GM18519 (cell line): Measurements from ENCODE around the gene CCDC134.
"Not testable (repeated sequence)": the region's sequence is repeated elsewhere in the genome, so short reads cannot be mapped to it uniquely, and the experiment has no call there.

ENCODE experiments used
- ATAC-seq: cut with Tn5 transposase; IDR thresholded peaks from one replicate; pipeline ENCODE4 v1.9.1; 2021; ENCODE audit warnings: mild to moderate bottlenecking, moderate library complexity; ENCODE audit not compliant: unreplicated experiment, low FRiP score

Gene CCDC134

DNA sequence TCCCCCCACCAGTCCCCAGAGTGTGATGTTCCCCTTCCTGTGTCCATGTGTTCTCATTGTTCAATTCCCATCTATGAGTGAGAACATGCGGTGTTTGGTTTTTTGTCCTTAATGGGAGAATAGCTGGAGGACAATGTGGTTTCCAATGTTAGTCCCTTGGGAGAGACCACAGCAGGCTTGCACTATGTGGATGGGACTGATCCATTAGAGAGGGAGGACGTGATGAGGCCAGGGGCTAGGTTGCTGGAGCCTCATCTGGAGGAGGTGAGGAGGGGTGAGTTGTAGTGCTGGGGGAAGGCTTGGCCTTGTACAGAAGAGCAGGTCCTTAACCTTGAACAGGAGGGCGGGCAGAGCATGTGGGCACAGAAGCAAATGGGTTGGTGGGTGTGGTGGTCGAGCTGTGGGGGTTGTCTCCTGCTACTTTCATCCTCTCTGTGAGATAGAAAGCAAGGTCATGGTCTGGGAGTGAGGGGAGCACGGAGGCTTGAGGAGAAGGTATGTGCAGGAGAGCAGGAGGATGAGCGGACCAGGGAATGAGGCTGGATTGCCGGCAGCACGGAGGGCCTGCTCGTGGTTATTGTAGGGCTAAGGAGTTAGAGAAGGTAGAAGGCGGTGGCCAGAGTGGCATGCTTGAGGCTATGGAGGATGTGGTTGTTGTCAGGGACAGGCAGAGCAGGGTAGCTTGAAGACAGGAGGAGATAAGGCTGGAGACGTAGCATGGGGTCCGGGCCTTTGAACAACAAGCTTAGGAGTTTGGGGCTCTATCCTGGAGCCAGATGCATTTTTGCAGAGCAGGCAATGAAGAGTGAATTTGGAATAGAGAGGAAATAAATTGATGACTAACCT, 21.2 kb downstream of the CCDC134 start:
- no peak for ATAC-seq

DNA sequence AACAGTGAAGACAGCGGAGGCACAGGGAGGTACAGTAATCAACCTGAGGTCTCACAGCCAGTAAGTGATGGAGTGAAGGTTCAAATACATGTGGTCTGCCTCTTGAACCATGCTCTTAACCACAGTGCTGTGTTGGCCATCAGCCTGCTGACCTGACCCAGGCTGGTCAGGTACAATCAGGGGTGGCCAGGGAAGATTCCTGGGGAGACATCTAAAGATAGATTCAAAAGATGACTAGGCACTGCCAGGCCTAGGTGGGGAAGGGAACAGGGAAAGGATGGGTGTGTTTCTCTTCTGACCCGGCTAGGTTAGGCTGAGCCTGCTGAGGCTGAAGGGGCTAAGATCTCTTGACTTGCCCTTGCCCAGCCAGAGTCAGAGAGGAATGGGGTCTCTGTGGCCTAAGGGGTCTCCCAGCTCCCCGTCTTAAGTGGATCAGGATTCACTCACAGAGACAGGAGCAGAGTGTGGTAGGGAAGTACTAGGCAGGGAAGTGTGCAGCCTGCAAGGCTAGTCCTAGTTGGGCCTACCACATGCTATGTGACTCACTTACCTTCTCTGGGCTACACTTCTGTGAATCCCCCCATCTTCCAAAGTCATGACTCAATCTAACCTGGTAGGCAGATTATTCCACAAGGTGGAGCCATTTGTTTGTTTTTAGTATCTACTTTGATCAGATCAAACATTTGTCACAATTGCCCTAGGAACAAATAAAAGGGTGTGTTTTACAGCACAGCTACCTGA, 22.0 kb downstream of the CCDC134 start:
- ATAC-seq = no peak

DNA sequence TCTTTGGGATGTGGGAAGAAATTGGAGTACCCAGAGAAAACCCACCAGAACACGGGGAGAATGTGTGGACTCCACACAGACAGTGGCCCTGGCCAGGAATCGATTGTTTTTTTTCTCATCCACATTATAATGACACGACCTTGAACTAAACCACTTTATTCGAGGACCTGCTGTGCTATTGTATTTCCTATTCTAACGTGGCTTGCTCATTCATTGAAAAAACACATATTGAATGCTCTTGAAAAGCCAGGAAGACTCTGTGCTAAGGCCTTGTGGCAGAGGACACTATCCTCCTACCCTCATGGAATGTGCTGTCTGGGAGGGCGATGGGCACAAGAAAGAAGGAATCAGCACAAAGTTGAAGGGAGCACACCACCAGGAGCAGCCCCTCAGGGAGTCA, 23.3 kb downstream of the CCDC134 start:
- ATAC-seq = no peak

DNA sequence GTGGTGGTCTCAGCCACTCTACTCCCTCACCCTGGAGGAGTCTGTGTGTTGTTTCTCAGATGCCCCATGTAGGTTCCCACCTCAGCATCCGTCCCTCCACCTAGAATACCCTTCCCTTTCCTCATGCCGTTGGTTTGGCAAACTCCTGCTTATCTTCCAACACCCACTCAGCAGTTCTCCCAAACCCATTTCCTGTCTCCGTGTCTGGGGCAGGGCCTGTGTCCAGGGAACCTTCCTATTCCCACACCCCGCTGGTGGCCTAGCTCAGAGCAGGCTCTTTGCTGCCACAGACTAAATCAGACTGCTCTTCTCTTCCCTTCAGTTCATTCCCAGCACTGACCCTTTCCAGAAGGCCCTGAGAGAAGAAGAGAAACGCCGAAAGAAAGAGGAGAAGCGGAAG, 24.9 kb downstream of the CCDC134 start:
- no peak for ATAC-seq

DNA sequence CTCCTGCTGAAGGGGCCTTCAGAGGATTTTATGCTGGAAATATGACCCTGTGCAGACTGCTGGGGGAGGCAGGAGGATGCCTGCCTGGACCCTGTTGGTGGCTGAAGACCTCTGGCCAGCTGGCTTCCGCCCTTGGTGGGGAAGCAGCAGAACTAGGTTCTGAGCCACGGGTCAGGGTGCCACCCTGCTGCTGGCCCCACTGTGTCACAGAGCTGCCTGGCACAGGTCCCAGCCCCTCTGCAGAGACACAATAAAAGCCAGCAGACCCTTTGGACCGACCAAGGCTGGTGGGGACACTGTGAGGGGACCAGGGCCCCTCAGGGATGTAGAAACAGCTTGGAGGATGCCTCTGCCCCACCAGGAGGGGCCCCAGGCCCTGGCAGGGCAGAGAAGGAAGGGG, 25.5 kb downstream of the CCDC134 start:
- no peak for ATAC-seq

DNA sequence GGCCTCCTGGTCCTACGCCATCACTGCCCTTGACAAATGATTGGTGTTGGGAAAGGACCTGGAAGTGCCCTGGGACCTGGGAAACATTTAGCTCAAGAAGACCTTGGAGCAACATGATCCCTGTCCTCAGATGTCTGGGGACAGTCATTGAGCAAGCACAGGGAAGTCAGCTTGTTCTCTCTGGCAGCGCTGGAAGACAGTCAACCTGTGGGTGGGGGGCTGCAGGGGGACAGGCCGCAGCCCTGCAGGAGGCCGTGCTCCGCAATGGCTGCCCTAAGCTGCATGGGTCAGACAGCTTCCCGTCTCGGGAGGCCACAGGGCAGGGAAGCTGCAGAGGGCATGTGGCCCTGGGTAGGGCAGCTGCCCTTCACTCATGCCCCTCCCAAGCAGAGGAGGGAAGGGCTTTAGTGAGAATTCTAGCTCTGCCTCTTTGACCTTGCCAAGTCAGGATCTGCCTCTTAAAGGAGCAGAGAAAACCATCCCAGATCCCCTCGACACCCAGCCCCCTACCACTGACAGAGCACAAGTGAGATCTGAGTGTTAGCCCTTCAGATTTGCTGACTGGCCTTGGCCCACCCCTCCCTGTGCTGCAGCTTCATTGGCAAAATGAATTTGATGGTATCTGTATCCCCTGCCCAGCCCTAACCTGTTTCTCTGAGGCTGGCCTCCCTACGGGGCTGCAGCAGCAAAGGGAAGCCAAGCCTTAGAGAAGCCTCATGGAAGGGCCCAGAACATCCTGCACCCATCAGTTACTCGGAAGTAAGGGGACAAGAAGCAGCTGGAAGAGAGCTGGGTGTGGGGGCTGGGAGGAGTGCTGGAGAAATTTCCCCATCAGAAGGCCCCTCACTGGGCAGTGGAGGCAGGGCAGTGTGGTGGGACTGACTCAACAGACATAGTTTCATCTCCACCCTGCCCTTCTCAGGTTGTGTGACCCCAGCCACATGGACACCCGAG, 26.2 kb downstream of the CCDC134 start:
- ATAC-seq = no peak

DNA sequence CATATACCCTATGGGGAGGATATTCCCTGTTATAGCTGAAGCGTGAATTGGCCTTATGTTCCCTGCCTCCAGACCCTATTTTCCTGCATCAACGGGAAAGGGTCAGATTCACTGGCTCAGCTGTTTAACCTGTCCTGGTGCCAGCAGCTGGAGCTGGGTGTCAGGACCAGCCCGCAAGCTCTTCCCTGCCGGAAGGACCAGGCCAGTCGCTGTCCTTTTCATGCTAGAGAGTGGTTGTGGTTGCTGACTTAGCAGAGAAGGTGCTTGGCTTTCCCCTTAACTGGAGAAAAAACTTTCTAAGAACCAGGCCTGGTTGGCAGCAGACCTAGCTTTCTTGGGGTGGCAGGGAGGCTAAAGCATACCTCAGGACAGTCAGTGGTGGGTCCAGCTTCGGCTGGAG, 27.2 kb downstream of the CCDC134 start:
- ATAC-seq = no peak

DNA sequence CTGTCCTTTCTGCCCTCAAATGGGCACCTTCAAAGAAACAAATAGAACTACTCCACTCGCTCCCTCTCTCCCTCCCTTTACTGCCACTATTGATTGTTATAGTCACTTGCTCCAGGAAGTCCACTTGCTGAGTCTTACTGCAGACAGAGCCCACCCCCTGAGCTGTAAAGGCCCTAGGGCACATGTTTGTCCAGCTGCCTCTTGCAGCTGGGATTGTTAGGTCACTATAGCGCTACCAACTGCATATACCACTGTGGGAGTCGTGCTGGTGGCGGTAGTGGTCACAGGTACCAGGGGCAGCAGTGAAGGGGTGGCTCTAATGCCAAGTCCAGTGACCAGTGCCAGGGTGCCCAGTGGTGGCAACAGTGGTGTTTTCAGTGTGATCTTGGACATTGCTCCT, 28.0 kb downstream of the CCDC134 start:
- ATAC-seq = no peak

DNA sequence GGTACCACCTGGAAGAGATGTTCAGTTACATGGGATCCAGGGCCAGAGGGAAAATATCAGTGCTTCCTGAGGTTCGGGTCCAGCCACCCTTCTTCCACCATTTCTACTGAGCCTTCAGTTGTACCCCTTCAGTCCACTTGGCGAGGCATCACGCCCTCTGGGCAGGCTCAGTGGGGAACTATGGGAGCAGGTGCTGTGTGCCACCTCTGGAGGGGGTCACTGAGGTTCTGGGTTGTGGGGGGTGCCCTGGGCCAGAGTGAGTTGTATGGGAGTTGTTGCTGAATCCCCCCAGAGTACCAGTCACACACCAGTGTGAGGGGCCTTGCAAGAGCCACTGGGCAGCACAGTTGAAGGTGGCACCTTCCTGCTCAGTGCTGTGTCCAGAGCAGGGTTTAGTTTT, 29.7 kb downstream of the CCDC134 start:
- no peak for ATAC-seq

DNA sequence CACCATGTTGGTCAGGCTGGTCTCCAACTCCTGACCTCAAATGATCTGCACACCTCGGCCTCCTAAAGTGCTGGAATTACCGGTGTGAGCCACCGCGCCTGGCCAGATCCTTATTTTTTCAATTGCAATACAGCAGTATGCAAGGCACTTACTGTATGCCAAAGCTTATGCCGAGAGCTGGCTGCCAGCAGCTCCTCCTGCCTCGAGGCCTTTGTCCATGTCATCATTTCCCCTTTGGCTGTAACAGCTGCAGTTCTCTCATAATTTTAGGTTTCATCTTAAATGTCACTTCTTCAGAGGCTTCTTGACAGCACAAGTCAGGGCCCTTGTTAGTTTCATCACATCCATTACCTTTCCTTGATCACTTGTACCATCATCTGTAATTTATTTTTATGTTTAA, 30.9 kb downstream of the CCDC134 start:
- no peak for ATAC-seq

DNA sequence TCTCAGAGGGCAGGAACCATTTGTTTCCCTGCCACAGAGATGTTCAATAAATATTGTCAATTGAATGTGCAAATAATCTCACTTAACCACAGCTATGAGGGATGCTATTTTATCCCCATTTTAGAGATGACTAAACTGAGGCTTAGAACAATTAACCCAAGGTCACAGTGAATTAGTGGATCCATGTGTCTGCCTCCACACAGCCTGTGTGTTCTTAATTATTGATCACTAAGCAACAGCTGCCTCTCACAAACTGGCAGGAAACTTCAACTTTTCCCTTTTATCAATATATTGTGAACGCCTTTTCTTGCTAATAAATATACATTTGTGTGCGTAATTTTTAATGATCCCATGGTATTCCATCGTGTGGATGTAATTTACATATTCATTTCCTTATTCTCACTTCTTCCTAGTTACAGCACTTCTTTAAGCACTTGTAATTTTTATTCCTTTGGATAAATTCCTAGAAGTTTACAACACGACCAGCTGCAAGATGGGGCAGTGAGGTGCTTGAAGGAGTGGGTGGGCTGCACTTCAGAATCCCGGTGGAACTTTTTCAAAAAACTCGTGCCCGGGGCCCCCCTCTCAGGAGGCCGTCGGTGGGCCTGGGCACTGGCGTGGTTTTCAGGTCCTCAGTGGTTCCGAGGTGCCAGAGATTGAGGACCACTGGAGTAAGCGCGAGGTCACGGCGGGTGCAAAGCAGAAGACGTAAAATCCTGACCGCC, 31.5 kb downstream of the CCDC134 start:
- no peak for ATAC-seq

DNA sequence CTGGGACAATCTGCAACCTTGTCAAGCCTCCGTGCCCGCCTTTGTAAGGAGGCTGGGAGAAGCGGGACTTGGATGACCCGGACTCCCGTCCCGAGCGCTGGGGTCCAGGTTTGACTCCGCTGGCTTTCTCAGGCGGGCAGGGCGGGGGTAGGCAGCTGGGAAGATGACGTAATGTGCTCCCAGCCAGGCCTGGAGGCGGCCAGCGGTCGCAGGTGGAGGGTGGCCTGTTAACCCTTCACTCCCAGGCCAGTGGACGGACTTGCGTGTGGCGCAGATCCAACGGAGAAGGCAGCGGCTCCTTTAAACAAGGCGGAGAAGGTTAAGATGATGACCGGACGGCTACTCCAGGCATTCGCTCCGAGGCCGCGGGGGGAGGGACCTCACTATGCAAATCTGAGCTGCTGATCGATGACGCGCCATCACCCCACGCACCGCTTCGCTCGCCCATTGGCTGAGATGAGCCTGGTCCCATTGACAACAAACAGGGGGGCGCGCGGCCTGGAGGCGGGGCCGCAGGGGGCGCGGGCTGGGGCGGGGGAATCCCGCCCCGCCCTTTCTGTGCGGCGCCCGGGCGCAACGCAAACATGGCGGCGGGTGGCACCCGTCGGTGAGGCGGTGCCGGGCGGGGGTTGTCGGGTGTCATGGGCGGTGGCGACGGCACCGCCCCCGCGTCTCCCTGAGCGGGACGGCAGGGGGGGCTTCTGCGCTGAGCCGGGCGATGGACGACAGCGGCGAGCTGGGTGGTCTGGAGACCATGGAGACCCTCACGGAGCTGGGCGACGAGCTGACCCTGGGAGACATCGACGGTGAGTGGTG, 32.3 kb downstream of the CCDC134 start, which contains the start of gene SREBF2:
Gene SREBF2 (plus strand): TSS at position 553 of the 816 bp plus-strand sequence. CDS start 166 bp downstream, at position 719.
- ATAC-seq = peak; percentile 62

DNA sequence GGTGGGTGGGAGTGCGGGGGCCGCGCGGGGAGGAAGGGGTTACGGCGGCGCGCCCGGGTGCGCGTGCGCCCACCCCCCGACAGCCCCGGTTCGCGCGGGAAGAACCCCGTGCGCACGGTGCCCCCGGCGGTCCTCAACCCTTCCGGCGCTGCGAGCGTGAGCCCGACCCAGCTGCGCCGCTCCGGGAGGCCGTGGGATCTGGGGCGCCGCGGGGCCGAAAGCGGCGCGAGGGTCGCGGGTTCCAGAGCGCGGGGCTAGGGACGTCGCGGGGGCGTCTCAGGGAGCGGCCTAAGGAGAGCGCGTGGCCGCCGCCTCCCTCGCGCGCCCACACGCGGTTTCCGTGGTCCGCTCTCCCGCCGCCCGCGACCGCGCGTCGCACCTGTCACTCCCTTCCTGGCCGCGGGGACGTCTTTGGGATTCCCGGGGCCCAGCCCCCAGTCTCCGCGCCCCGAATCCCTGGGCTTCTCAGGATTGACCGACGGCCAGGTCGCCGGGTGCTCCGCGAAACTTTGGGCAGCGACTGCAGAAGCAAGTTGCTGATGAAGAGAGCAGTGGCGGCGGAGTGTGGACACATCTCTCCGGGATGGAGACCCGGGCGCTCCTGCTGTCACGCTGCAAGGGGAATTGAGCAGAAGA, 33.0 kb downstream of the CCDC134 start:
- peak; percentile 12 for ATAC-seq

DNA sequence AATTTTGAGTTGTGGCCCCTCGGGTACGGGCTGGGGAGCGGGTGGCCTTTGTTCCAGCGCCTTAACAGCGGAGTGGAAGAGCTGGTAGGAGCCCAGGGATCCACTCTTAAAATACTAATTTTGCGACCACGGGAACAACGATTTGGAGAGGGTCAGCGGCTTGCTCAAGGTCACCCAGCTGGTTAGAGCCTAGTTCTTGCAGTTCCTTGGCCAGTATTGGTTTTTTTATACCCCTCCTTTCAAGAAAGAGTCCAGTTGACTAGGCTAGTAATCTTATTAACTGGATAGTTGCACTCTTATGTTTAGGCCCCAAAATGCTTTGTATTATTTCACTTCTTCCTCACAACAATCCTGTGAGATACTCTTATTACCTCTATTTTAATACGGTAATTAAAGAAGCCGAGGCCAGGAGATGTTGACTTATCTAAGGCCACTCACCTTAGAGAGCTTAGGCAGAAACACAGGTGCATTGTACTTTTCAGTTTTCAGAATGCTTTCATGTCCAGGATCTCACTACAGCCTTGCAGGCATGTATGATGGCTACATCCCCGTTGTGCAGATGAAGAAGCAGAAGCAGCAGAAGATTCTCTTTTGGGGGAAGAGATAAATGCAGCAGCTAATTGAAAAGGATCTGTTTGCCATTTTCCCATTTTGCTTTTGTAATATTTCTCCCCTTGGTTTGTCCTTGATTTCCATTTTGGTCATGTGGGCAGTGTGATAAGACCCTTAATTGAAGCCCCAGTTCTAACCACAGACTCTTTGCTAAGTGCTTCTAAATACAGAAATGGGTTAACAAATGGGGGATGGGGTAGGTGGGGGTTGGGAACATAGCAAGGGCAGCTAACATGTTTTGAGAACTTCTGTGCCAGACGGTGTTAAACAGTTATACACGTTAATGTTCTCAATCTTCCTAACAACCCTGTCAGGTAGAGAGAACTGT, 33.8 kb downstream of the CCDC134 start:
- no peak for ATAC-seq

DNA sequence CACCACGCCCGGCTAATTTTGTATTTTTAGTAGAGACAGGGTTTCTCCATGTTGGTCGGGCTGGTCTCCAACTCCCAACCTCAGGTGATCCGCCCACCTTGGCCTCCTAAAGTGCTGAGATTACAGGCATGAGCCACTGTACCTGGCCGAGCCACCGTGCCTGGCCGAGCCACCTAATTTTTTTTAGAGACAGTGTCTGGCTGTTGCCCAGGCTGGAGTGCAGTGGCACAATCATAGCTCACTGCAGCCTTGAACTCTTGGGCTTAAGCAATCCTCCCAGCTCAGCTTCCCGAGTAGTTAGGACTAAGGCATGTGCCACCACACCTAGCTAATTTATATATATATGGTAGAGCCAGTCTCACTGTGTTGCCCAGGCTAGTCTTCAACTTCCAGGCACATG, 35.0 kb downstream of the CCDC134 start:
- not testable (repeated sequence) for ATAC-seq

DNA sequence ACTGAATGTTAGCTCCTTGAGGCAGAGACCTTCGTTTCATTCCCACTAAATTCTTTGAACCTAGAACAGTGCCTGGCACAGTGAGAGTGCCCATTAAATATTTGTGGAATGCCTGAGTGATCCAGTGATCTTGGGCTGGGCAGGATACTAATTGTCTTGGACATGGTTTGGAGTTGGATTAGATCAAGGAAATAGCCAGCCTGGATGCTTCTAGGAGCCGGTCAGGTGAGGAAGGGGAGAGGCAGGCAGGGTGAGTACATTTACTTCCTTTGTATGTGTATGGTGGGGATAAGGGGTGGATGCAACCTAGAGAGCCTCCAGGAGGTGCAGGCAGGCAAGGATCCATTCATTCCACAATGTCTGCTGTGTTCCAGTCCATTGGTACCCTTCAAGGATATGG, 36.1 kb downstream of the CCDC134 start:
- ATAC-seq = no peak

DNA sequence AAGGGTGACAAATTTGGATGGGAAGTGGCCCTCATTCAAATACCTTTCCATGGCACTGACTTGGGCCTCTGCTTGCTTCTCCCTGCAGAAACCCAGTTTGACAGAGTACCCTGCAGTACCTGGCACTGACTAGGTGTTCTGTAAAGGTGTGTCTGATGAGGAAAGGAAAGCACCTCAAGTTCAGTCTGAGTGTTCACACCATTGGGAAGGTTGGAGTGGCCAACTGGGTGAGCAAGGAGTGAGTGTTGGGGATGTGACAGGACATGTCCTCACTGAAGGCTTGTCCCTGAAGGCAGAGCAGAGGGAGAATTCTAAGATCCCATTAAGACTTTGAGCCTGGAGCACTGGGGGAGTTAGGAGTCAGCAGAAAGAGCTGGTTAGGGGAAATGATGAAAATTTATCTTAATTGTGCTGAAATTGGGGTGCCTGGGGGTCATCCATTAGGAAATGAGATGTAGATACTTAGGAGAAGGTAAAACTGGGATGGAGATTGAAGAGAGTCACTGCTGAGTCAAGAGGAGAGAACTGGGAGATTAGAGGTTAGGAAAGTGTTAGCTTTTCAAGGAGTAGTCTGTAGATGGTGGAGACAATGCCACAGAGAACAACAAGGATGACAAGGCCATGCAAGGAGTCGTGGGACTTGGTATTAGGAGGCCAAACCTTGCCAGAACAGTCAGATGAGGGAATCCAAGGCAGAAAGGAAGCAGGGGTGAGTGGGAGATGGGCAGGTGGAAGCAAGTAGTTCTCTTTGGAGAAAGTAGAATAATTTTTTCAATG, 38.6 kb downstream of the CCDC134 start:
- no peak for ATAC-seq
